DND-41 (cell line): ENCODE measurements around the gene KLHL1.
A peak's percentile ranks its signal among the peaks of the same experiment; 100 is the strongest.

Source experiments
- ATAC-seq: fragments of 200-7000 bp; cut with Tn5 transposase; 3 replicates; pipeline ENCODE4 v1.9.1; 2021; ENCODE audit warnings: low read depth; ENCODE audit not compliant: insufficient read depth
- DNase-seq: peaks from one replicate; pipeline ENCODE4 v3.0.0-alpha.2; 2020
- H2AFZ ChIP-seq: 2 replicates; pipeline ENCODE4 v1.6.0; 2012; ENCODE audit warnings: low read depth, low read length
- H3K27ac ChIP-seq: 2 replicates; pipeline ENCODE4 v1.5.1; 2012; ENCODE audit warnings: low read length, inconsistent platforms
- H3K27me3 ChIP-seq: fragments of 200-600 bp; sonication (generic); 2 replicates; pipeline ENCODE4 v1.6.0; 2012; ENCODE audit warnings: low read length, mild to moderate bottlenecking, inconsistent platforms; ENCODE audit not compliant: insufficient read depth, poor library complexity
- H3K36me3 ChIP-seq: 2 replicates; pipeline ENCODE4 v1.5.1; 2012; ENCODE audit warnings: low read length, inconsistent platforms; ENCODE audit not compliant: insufficient read depth
- H3K4me1 ChIP-seq: 2 replicates; pipeline ENCODE4 v1.5.1; 2012; ENCODE audit warnings: mild to moderate bottlenecking, low read length; ENCODE audit not compliant: insufficient read depth
- H3K4me2 ChIP-seq: 2 replicates; pipeline ENCODE4 v1.6.0; 2012; ENCODE audit warnings: mild to moderate bottlenecking, moderate library complexity, low read length, inconsistent platforms; ENCODE audit not compliant: insufficient read depth
- H3K4me3 ChIP-seq, 2 experiments: fragments of 200-600 bp in 1 of 2; shearing (Covaris generic) in 1 of 2; 2 replicates each; pipeline ENCODE4 v1.5.1; 2012 to 2016; ENCODE audit warnings: inconsistent platforms in 2 of 2, low read length in 2 of 2, mild to moderate bottlenecking in 2 of 2, low read depth in 1 of 2, moderate library complexity in 1 of 2
- H3K79me2 ChIP-seq: 2 replicates; pipeline ENCODE4 v1.6.0; 2012; ENCODE audit warnings: low read length, inconsistent platforms; ENCODE audit not compliant: insufficient read depth
- H3K9ac ChIP-seq: 2 replicates; pipeline ENCODE4 v1.6.0; 2012; ENCODE audit warnings: low read depth, mild to moderate bottlenecking, inconsistent platforms, low read length, moderate library complexity
- H3K9me3 ChIP-seq: 2 replicates; pipeline ENCODE4 v1.5.1; 2012; ENCODE audit warnings: low read length, moderate library complexity, mild to moderate bottlenecking, inconsistent platforms; ENCODE audit not compliant: insufficient read depth, severe bottlenecking
- H4K20me1 ChIP-seq: 2 replicates; pipeline ENCODE4 v1.6.0; 2012; ENCODE audit warnings: low read length; ENCODE audit not compliant: insufficient read depth
- EZH2 ChIP-seq: IDR thresholded peaks from 3 replicates; pipeline ENCODE4 v1.6.1; 2012; ENCODE audit warnings: borderline replicate concordance, low read depth, mild to moderate bottlenecking, moderate library complexity, low read length, inconsistent platforms; ENCODE audit not compliant: severe bottlenecking
- TF ChIP-seq, protein P1 (sequence below): IDR thresholded peaks from 2 replicates; pipeline ENCODE4 v1.5.1; 2012; ENCODE audit warnings: borderline replicate concordance, low read length, moderate library complexity, mild to moderate bottlenecking; ENCODE audit not compliant: poor library complexity, severe bottlenecking; ENCODE audit errors: extremely low read depth

The KLHL1 gene

GRCh38 chr13:69948016-69948415 lies 160.2 kb downstream of the KLHL1 start:
- Histone ChIP-seq H3K9me3 (no peaks in the 10 kb centered on the region), H3K4me2 (no peak overlapping the region), H3K4me1 (no peaks in the 10 kb centered on the region), H3K4me3 (no peak overlapping the region), H4K20me1 (no peaks in the 10 kb centered on the region), H2AFZ (no peak overlapping the region), H3K27ac (no peak overlapping the region), H3K9ac (no peak overlapping the region), H3K27me3 (no peaks in the 10 kb centered on the region), H3K36me3 (no peaks in the 10 kb centered on the region), H3K79me2 (no peaks in the 10 kb centered on the region)
- DNase-seq (no peak), ATAC-seq (no peak)
- TF ChIP-seq, protein P1, sequence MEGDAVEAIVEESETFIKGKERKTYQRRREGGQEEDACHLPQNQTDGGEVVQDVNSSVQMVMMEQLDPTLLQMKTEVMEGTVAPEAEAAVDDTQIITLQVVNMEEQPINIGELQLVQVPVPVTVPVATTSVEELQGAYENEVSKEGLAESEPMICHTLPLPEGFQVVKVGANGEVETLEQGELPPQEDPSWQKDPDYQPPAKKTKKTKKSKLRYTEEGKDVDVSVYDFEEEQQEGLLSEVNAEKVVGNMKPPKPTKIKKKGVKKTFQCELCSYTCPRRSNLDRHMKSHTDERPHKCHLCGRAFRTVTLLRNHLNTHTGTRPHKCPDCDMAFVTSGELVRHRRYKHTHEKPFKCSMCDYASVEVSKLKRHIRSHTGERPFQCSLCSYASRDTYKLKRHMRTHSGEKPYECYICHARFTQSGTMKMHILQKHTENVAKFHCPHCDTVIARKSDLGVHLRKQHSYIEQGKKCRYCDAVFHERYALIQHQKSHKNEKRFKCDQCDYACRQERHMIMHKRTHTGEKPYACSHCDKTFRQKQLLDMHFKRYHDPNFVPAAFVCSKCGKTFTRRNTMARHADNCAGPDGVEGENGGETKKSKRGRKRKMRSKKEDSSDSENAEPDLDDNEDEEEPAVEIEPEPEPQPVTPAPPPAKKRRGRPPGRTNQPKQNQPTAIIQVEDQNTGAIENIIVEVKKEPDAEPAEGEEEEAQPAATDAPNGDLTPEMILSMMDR = no peak
- TF ChIP-seq EZH2 = no peak

DNA sequence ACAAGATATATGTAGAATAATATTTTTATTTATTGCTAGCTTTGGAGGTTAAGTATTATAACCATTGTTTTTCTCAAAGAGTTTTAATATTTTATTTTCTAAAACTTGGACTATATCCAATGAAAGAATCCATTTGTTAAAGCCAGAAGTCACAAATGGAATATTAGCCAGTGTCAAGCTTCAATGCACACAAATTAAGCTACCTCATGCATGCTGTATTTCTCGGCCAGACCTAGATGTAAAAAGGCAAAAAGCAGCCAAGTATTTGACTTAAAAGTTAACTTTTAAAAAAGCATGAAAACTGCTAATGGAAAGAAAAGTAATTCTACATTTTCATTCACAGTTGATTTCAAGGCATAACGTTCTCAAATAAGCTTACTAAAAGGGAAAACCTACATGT lies 160.7 kb downstream of the KLHL1 start:
- TF ChIP-seq, protein P1 = no peak
- TF ChIP-seq EZH2 = no peak
- H3K79me2 ChIP-seq = no peaks in the 10 kb centered on the region
- no peaks in the 10 kb centered on the region for H3K27me3 ChIP-seq
- H3K9me3 ChIP-seq = no peaks in the 10 kb centered on the region
- no peak overlapping the region for H3K4me2 ChIP-seq
- no peaks in the 10 kb centered on the region for H3K4me1 ChIP-seq
- no peak overlapping the region for H3K9ac ChIP-seq
- DNase-seq (no peak), ATAC-seq (no peak)
- H3K4me3 ChIP-seq = no peak overlapping the region
- no peaks in the 10 kb centered on the region for H3K36me3 ChIP-seq
- no peak overlapping the region for H2AFZ ChIP-seq
- no peak overlapping the region for H3K27ac ChIP-seq
- H4K20me1 ChIP-seq = no peaks in the 10 kb centered on the region

- Histone ChIP-seq H3K9me3 (no peaks in the 10 kb centered on the region), H3K27ac (no peak overlapping the region), H3K36me3 (no peaks in the 10 kb centered on the region), H3K79me2 (no peaks in the 10 kb centered on the region), H3K27me3 (no peaks in the 10 kb centered on the region), H3K4me2 (no peak overlapping the region), H3K9ac (no peak overlapping the region), H4K20me1 (no peaks in the 10 kb centered on the region), H3K4me3 (no peak overlapping the region), H3K4me1 (no peaks in the 10 kb centered on the region), H2AFZ (no peak overlapping the region)
- ATAC-seq (no peak), DNase-seq (no peak)
- TF ChIP-seq, protein P1 = no peak
- TF ChIP-seq EZH2 = no peak
Observed at GRCh38 chr13:69946511-69946910, 161.7 kb downstream of the KLHL1 start.

- Histone ChIP-seq H3K79me2 (no peaks in the 10 kb centered on the region), H3K4me2 (no peak overlapping the region), H3K9ac (no peak overlapping the region), H4K20me1 (no peaks in the 10 kb centered on the region), H2AFZ (no peak overlapping the region), H3K4me3 (no peak overlapping the region), H3K36me3 (no peaks in the 10 kb centered on the region), H3K27me3 (no peaks in the 10 kb centered on the region), H3K9me3 (no peaks in the 10 kb centered on the region), H3K4me1 (no peaks in the 10 kb centered on the region), H3K27ac (no peak overlapping the region)
- ATAC-seq = no peak
- no peak for TF ChIP-seq EZH2
- TF ChIP-seq, protein P1 = peak; percentile 34
- no peak for DNase-seq
Observed at GRCh38 chr13:69935043-69935442, 173.2 kb downstream of the KLHL1 start.
